Thoracic aorta (tissue), 2 donors: ENCODE results near the gene CUX1. TPM values are rescaled to one million over a fixed set of nuclear protein-coding genes. Genes with fewer than 3 reads are reported as not detected.

Source experiments
- ATAC-seq: fragments of 150-250 bp; one replicate; pipeline ENCODE4 v1.8.0; 2017; ENCODE audit warnings: low read depth; ENCODE audit not compliant: insufficient number of reproducible peaks, low FRiP score
- DNase-seq: peaks from one replicate; pipeline ENCODE4 v3.0.0-alpha.2; 2020; ENCODE audit warnings: low spot score
- H3K27ac ChIP-seq, 2 donors: fragments of 200-600 bp; sonication (generic); 1 replicate in 1 of 2; 2 replicates in 1 of 2; pipeline ENCODE4 v1.5.1; 2016; ENCODE audit warnings: mild to moderate bottlenecking in 2 of 2, moderate library complexity in 2 of 2
- H3K27me3 ChIP-seq: fragments of 200-600 bp; sonication (generic); replicated peaks from 2 replicates; pipeline ENCODE4 v1.6.0; 2016; ENCODE audit warnings: mild to moderate bottlenecking; ENCODE audit not compliant: insufficient read depth
- H3K36me3 ChIP-seq: fragments of 200-600 bp; sonication (generic); one replicate; pipeline ENCODE4 v1.5.1; 2016
- H3K4me1 ChIP-seq, 2 donors: fragments of 200-600 bp; sonication (generic); 1 replicate in 1 of 2; 2 replicates in 1 of 2; pipeline versions ENCODE4 v1.5.1 to v1.6.0; 2016; ENCODE audit warnings: low read depth in 2 of 2, mild to moderate bottlenecking in 1 of 2; ENCODE audit not compliant: control insufficient read depth in 1 of 2
- H3K4me3 ChIP-seq: fragments of 200-600 bp; sonication (generic); 2 replicates; pipeline ENCODE4 v1.5.1; 2016; ENCODE audit warnings: mild to moderate bottlenecking
- H3K9me3 ChIP-seq: fragments of 200-600 bp; sonication (generic); 2 replicates; pipeline ENCODE4 v1.5.1; 2016
- CTCF ChIP-seq: fragments of 200-600 bp; sonication (generic); IDR thresholded peaks from one replicate; pipeline ENCODE4 v1.5.1; 2019; ENCODE audit warnings: antibody characterized with exemption
- total RNA-seq, 2 donors: library from RNA; depleted of rRNA; stranded (reverse); fragments of >200 nt; gene quantifications; one replicate each; pipeline versions ENCODE4 v1.1.0 to v1.2.3, GENCODE V29; 2016

The CUX1 gene
- total RNA-seq, 2 donors from 2014 or later = 85.0 to 179 TPM

GRCh38 chr7:102204212-102204611 lies 386.8 kb downstream of the CUX1 start:
- H3K36me3 ChIP-seq = peaks cover 60% of the 10 kb centered on the region
- H3K4me3 ChIP-seq = no peak overlapping the region
- H3K27ac ChIP-seq = no peak overlapping the region
- no peak for DNase-seq
- H3K4me1 ChIP-seq = no peaks in the 10 kb centered on the region
- H3K27me3 ChIP-seq = no peaks in the 10 kb centered on the region
- TF ChIP-seq CTCF = no peak
- no peak for ATAC-seq
- H3K9me3 ChIP-seq = no peaks in the 10 kb centered on the region

- ATAC-seq = no peak
- peaks cover 55% of the 10 kb centered on the region for H3K36me3 ChIP-seq
- TF ChIP-seq CTCF = no peak
Observed at GRCh38 chr7:102205915-102206314, 388.5 kb downstream of the CUX1 start.

GRCh38 chr7:102208826-102209225 lies 391.4 kb downstream of the CUX1 start:
- Histone ChIP-seq H3K36me3 (peaks cover 38% of the 10 kb centered on the region), H3K4me1 (no peaks in the 10 kb centered on the region), H3K9me3 (no peaks in the 10 kb centered on the region), H3K27me3 (no peaks in the 10 kb centered on the region), H3K27ac (no peak overlapping the region), H3K4me3 (no peak overlapping the region)
- TF ChIP-seq CTCF = no peak
- ATAC-seq = no peak
- no peak for DNase-seq

More at GRCh38 chr7:102205915-102206314, 388.5 kb downstream of the CUX1 start:
- H3K4me1 ChIP-seq = no peaks in the 10 kb centered on the region
- no peak overlapping the region for H3K4me3 ChIP-seq
- DNase-seq = no peak
- H3K27me3 ChIP-seq = no peaks in the 10 kb centered on the region
- H3K27ac ChIP-seq = no peak overlapping the region
- no peaks in the 10 kb centered on the region for H3K9me3 ChIP-seq

- DNase-seq (no peak), ATAC-seq (no peak)
- H3K27me3 ChIP-seq = no peaks in the 10 kb centered on the region
- no peaks in the 10 kb centered on the region for H3K4me1 ChIP-seq
- no peak for TF ChIP-seq CTCF
- no peaks in the 10 kb centered on the region for H3K9me3 ChIP-seq
- H3K27ac ChIP-seq = no peak overlapping the region
- no peak overlapping the region for H3K4me3 ChIP-seq
- peaks cover 23% of the 10 kb centered on the region for H3K36me3 ChIP-seq
Observed at GRCh38 chr7:102210787-102211186, 393.4 kb downstream of the CUX1 start.

- no peak for TF ChIP-seq CTCF
- peaks cover 16% of the 10 kb centered on the region for H3K36me3 ChIP-seq
- no peaks in the 10 kb centered on the region for H3K27me3 ChIP-seq
- no peak overlapping the region for H3K27ac ChIP-seq
- no peak overlapping the region for H3K4me3 ChIP-seq
- no peaks in the 10 kb centered on the region for H3K4me1 ChIP-seq
- ATAC-seq = no peak
- H3K9me3 ChIP-seq = no peaks in the 10 kb centered on the region
- DNase-seq = no peak
Observed at GRCh38 chr7:102211590-102212550, 394.4 kb downstream of the CUX1 start.
